HepG2 (cell line): ENCODE data around the gene TXNL4A. TPM values are rescaled to one million over a fixed set of nuclear protein-coding genes. Genes with fewer than 3 reads are reported as not detected.
A peak's percentile ranks its signal among the peaks of the same experiment; 100 is the strongest.

Experiments
- FIP1L1 ChIP-seq: fragments of 200-400 bp; formaldehyde crosslinking; IDR thresholded peaks from 2 replicates; pipeline ENCODE4 v1.6.1; 2018; ENCODE audit warnings: low read depth, mild to moderate bottlenecking, low read length, moderate library complexity, borderline replicate concordance; ENCODE audit not compliant: insufficient read depth
- GATAD1 ChIP-seq: IDR thresholded peaks from 2 replicates; pipeline ENCODE4 v1.6.1; 2016; ENCODE audit warnings: missing genetic modification reagents, missing compliant biosample characterization
- HMGA1 ChIP-seq: sonication (generic); formaldehyde crosslinking; conservative IDR thresholded peaks from 2 replicates; pipeline ENCODE4 v1.4.0; 2020; ENCODE audit warnings: missing genetic modification reagents
- KDM2A ChIP-seq: sonication (generic); formaldehyde crosslinking; IDR thresholded peaks from 2 replicates; pipeline ENCODE4 v1.4.0; 2020; ENCODE audit warnings: low read depth, missing genetic modification reagents, borderline replicate concordance
- KDM5A ChIP-seq: fragments of 200-600 bp; sonication (generic); IDR thresholded peaks from 2 replicates; pipeline ENCODE4 v1.7.0; 2018; ENCODE audit warnings: antibody characterized with exemption, mild to moderate bottlenecking, low read length, borderline replicate concordance
- KLF12 ChIP-seq: sonication (generic); formaldehyde crosslinking; IDR thresholded peaks from 2 replicates; pipeline ENCODE4 v1.4.0; 2020; ENCODE audit warnings: missing genetic modification reagents, borderline replicate concordance
- MED13 ChIP-seq: sonication (generic); formaldehyde crosslinking; IDR thresholded peaks from 2 replicates; pipeline ENCODE4 v1.5.0; 2020; ENCODE audit warnings: missing genetic modification reagents
- MLXIP ChIP-seq: sonication (generic); formaldehyde crosslinking; IDR thresholded peaks from 2 replicates; pipeline ENCODE4 v1.9.0; 2021; ENCODE audit warnings: missing genetic modification reagents, borderline replicate concordance
- NAIF1 ChIP-seq: sonication (generic); formaldehyde crosslinking; IDR thresholded peaks from 2 replicates; pipeline ENCODE4 v1.5.0; 2020; ENCODE audit warnings: mild to moderate bottlenecking, missing genetic modification reagents, borderline replicate concordance
- NONO ChIP-seq, 2 experiments: fragments of 450-650 bp in 1 of 2; sonication (generic) in 1 of 2; formaldehyde crosslinking in 1 of 2; IDR thresholded peaks in 1 of 2; conservative IDR thresholded peaks in 1 of 2; 2 replicates each; pipeline versions ENCODE4 v1.6.1 to v1.8.0; 2017 to 2022; ENCODE audit warnings: mild to moderate bottlenecking in 1 of 2, missing genetic modification reagents in 1 of 2, moderate library complexity in 1 of 2
- PRMT3 ChIP-seq: sonication (generic); formaldehyde crosslinking; IDR thresholded peaks from 2 replicates; pipeline ENCODE4 v1.8.1; 2022; ENCODE audit warnings: low read depth, mild to moderate bottlenecking, moderate library complexity, missing genetic modification reagents, borderline replicate concordance
- RFXAP ChIP-seq: sonication (generic); formaldehyde crosslinking; IDR thresholded peaks from 2 replicates; pipeline ENCODE4 v1.4.0; 2020; ENCODE audit warnings: missing genetic modification reagents, borderline replicate concordance
- TCF7 ChIP-seq: sonication (generic); IDR thresholded peaks from 2 replicates; pipeline ENCODE4 v1.6.1; 2016; ENCODE audit warnings: antibody characterized with exemption, low read depth
- TEAD2 ChIP-seq: sonication (generic); formaldehyde crosslinking; IDR thresholded peaks from 2 replicates; pipeline ENCODE4 v1.9.0; 2021; ENCODE audit warnings: missing genetic modification reagents
- TMF1 ChIP-seq: sonication (generic); formaldehyde crosslinking; IDR thresholded peaks from 2 replicates; pipeline ENCODE4 v1.8.1; 2022; ENCODE audit warnings: low read depth, missing genetic modification reagents
- YY1 ChIP-seq: IDR thresholded peaks from 2 replicates; pipeline ENCODE4 v1.6.1; 2011; ENCODE audit warnings: low read length, low read depth, moderate library complexity, mild to moderate bottlenecking; ENCODE audit not compliant: insufficient read depth, insufficient replicate concordance
- ZFP62 ChIP-seq: sonication (generic); formaldehyde crosslinking; IDR thresholded peaks from 2 replicates; pipeline ENCODE4 v1.4.0; 2020; ENCODE audit warnings: missing genetic modification reagents
- ZIK1 ChIP-seq: sonication (generic); formaldehyde crosslinking; IDR thresholded peaks from 2 replicates; pipeline ENCODE4 v1.5.0; 2020; ENCODE audit warnings: mild to moderate bottlenecking, low read depth, missing genetic modification reagents, borderline replicate concordance
- ZMAT3 ChIP-seq: sonication (generic); formaldehyde crosslinking; conservative IDR thresholded peaks from 2 replicates; pipeline ENCODE4 v1.7.0; 2021; ENCODE audit warnings: missing genetic modification reagents
- ZNF12 ChIP-seq: sonication (generic); formaldehyde crosslinking; IDR thresholded peaks from 2 replicates; pipeline ENCODE4 v1.5.0; 2020; ENCODE audit warnings: missing genetic modification reagents
- ZNF224 ChIP-seq: sonication (generic); formaldehyde crosslinking; IDR thresholded peaks from 2 replicates; pipeline ENCODE4 v1.5.0; 2020; ENCODE audit warnings: mild to moderate bottlenecking, missing genetic modification reagents
- ZNF350 ChIP-seq: sonication (generic); formaldehyde crosslinking; IDR thresholded peaks from 2 replicates; pipeline ENCODE4 v1.4.0; 2020; ENCODE audit warnings: mild to moderate bottlenecking, low read depth, missing genetic modification reagents, borderline replicate concordance
- ZNF432 ChIP-seq: sonication (generic); formaldehyde crosslinking; IDR thresholded peaks from 2 replicates; pipeline ENCODE4 v1.5.0; 2020; ENCODE audit warnings: missing genetic modification reagents, mild to moderate bottlenecking, borderline replicate concordance
- ZNF484 ChIP-seq: sonication (generic); formaldehyde crosslinking; IDR thresholded peaks from 2 replicates; pipeline ENCODE4 v1.5.1; 2020; ENCODE audit warnings: mild to moderate bottlenecking, low read depth, missing genetic modification reagents, borderline replicate concordance
- ZNF7 ChIP-seq: IDR thresholded peaks from 2 replicates; pipeline ENCODE4 v1.6.1; 2016; ENCODE audit warnings: missing biosample characterization, missing genetic modification reagents
- ZNF781 ChIP-seq: sonication (generic); formaldehyde crosslinking; IDR thresholded peaks from 2 replicates; pipeline ENCODE4 v1.5.1; 2020; ENCODE audit warnings: borderline replicate concordance, mild to moderate bottlenecking, missing genetic modification reagents; ENCODE audit errors: not compliant biosample characterization
- ZNF784 ChIP-seq: sonication (generic); formaldehyde crosslinking; IDR thresholded peaks from 2 replicates; pipeline ENCODE4 v1.5.1; 2020; ENCODE audit warnings: missing genetic modification reagents, mild to moderate bottlenecking, borderline replicate concordance
- polyA plus RNA-seq, 8 experiments: library from polyadenylated mRNA; depleted of rRNA in 3 of 8; stranded (reverse) in 7 of 8; unstranded in 1 of 8; fragments of >200 nt; fragmentation: Illumina TruSeq in 4 of 8; extraction: Trizol in 4 of 8; gene quantifications; 2 replicates each; pipeline versions ENCODE4 v1.2.1 to v1.2.3, GENCODE V29; 2011 to 2016; ENCODE audit warnings: low read depth in 4 of 8, missing spikeins in 1 of 8, mixed read lengths in 1 of 8; ENCODE audit not compliant: insufficient read depth in 1 of 8
- total RNA-seq, 5 experiments: library from RNA; depleted of rRNA; stranded (reverse); fragments of >200 nt; fragmentation: Illumina TruSeq; extraction: Trizol; gene quantifications; 2 replicates each; pipeline ENCODE4 v1.2.3, GENCODE V29; 2016; ENCODE audit warnings: low read depth in 1 of 5

Gene TXNL4A
- total and polyA plus RNA-seq, 2 of the 13 experiments (the other 11 are each of a cell fraction or from before 2014, with no cell fraction given): 172 to 202 TPM

GRCh38 chr18:80033181-80034067, 45.1 kb upstream of the TXNL4A start (continued):
- TF ChIP-seq MLXIP (CRISPR knock-in tag) (no peak), ZIK1 (CRISPR knock-in tag) (no peak), ZNF432 (CRISPR knock-in tag) (no peak), KDM5A (no peak), PRMT3 (CRISPR knock-in tag) (no peak), HMGA1 (CRISPR knock-in tag) (no peak), ZNF224 (CRISPR knock-in tag) (no peak), MED13 (CRISPR knock-in tag) (no peak), ZNF7 (CRISPR knock-in tag) (no peak), KDM2A (CRISPR knock-in tag) (peak; percentile 39), TMF1 (no peak), ZNF12 (CRISPR knock-in tag) (no peak), TEAD2 (CRISPR knock-in tag) (no peak), ZMAT3 (0 out of 2 replicates have a peak, but pooled peaks have one; percentile 41), NAIF1 (CRISPR knock-in tag) (no peak), ZNF781 (CRISPR knock-in tag) (no peak), GATAD1 (CRISPR knock-in tag) (no peak), RFXAP (CRISPR knock-in tag) (no peak), TCF7 (no peak), ZNF350 (CRISPR knock-in tag) (no peak), ZFP62 (CRISPR knock-in tag) (no peak), FIP1L1 (no peak), NONO (IDR thresholded peaks at IDR 0.05) (no peak), NONO (CRISPR knock-in tag; conservative IDR thresholded peaks at IDR 0.05) (no peak; the same call in 1 of the 2 replicates), KLF12 (CRISPR knock-in tag) (no peak), ZNF784 (CRISPR knock-in tag) (no peak), ZNF484 (CRISPR knock-in tag) (no peak), YY1 (no peak)
